ENCODE results near the gene HSPA5.
"Not testable (repeated sequence)": the region's sequence is repeated elsewhere in the genome, so short reads cannot be mapped to it uniquely, and the experiment has no call there.

HSPA5 gene

GRCh38 chr9:125241863-125242739 is 958 bp upstream of the HSPA5 start:
- DNase-seq: no peak

- peak; percentile 30 for DNase-seq
Measured at GRCh38 chr9:125240649-125240999, 519 bp downstream of the HSPA5 start.

GRCh38 chr9:125239631-125240597 is 1.2 kb downstream of the HSPA5 start:
- no peak for DNase-seq

GRCh38 chr9:125238915-125239446 is 2.2 kb downstream of the HSPA5 start:
- no peak for DNase-seq

- no peak for DNase-seq
Measured at GRCh38 chr9:125238127-125238914, 2.8 kb downstream of the HSPA5 start.

GRCh38 chr9:125236520-125237159 is 4.5 kb downstream of the HSPA5 start:
- not testable (repeated sequence) for DNase-seq

- DNase-seq: no peak
Measured at GRCh38 chr9:125235804-125236519, 5.2 kb downstream of the HSPA5 start.

GRCh38 chr9:125234099-125234498 is 7.0 kb downstream of the HSPA5 start:
- DNase-seq: not testable (repeated sequence)

GRCh38 chr9:125233678-125234077 is 7.5 kb downstream of the HSPA5 start:
- DNase-seq: no peak

- DNase-seq: no peak
Measured at GRCh38 chr9:125227761-125228160, 13.4 kb downstream of the HSPA5 start.

- DNase-seq: not testable (repeated sequence)
Measured at GRCh38 chr9:125224858-125225257, 16.3 kb downstream of the HSPA5 start.

- DNase-seq: no peak
Measured at GRCh38 chr9:125218621-125219020, 22.5 kb downstream of the HSPA5 start.

- no peak for DNase-seq
Measured at GRCh38 chr9:125214186-125214585, 27.0 kb downstream of the HSPA5 start.

GRCh38 chr9:125204477-125204876 is 36.7 kb downstream of the HSPA5 start:
- no peak for DNase-seq

GRCh38 chr9:125202846-125203618 is 38.1 kb downstream of the HSPA5 start:
- DNase-seq: no peak

GRCh38 chr9:125200216-125201047 is 40.7 kb downstream of the HSPA5 start, which contains the start of gene RABEPK:
TSS of gene RABEPK (plus strand) at chr9:125200542. CDS start at chr9:125203014, 2,472 bp downstream.
- peak; percentile 82 for DNase-seq

- DNase-seq: not testable (repeated sequence)
Measured at GRCh38 chr9:125195591-125195990, 45.6 kb downstream of the HSPA5 start.

- DNase-seq: not testable (repeated sequence)
Measured at GRCh38 chr9:125194466-125194865, 46.7 kb downstream of the HSPA5 start.

GRCh38 chr9:125190361-125190801 is 50.8 kb downstream of the HSPA5 start:
- DNase-seq: no peak

Measured in effector CD8-positive, alpha-beta T cell (primary cell).